Liver (tissue), 3 donors: Measurements from ENCODE around the gene SCGN.
A peak's percentile ranks its signal among the peaks of the same experiment; 100 is the strongest.

Source experiments
- FOXA1 ChIP-seq: IDR thresholded peaks from 2 replicates; pipeline ENCODE4 v1.6.1; 2016; ENCODE audit warnings: antibody characterized with exemption
- NR2F2 ChIP-seq: IDR thresholded peaks from 2 replicates; pipeline ENCODE4 v1.6.1; 2016; ENCODE audit warnings: antibody characterized with exemption
- SP1 ChIP-seq: IDR thresholded peaks from 2 replicates; pipeline ENCODE4 v1.6.1; 2018; ENCODE audit warnings: antibody characterized with exemption, mild to moderate bottlenecking
- YY1 ChIP-seq: IDR thresholded peaks from 2 replicates; pipeline ENCODE4 v1.6.1; 2016; ENCODE audit warnings: antibody characterized with exemption, mild to moderate bottlenecking
- TF ChIP-seq, protein P1 (sequence below): fragments of 150-350 bp; IDR thresholded peaks from 2 replicates; pipeline ENCODE4 v1.5.1; 2017; ENCODE audit warnings: improper control_type of control experiment, low read depth, low read length; ENCODE audit not compliant: missing input control
- TF ChIP-seq, protein P2 (sequence below): IDR thresholded peaks from 2 replicates; pipeline ENCODE4 v1.6.1; 2016; ENCODE audit warnings: antibody characterized with exemption
- donor health status: healthy.
- donor health status: healthy.

DNA sequence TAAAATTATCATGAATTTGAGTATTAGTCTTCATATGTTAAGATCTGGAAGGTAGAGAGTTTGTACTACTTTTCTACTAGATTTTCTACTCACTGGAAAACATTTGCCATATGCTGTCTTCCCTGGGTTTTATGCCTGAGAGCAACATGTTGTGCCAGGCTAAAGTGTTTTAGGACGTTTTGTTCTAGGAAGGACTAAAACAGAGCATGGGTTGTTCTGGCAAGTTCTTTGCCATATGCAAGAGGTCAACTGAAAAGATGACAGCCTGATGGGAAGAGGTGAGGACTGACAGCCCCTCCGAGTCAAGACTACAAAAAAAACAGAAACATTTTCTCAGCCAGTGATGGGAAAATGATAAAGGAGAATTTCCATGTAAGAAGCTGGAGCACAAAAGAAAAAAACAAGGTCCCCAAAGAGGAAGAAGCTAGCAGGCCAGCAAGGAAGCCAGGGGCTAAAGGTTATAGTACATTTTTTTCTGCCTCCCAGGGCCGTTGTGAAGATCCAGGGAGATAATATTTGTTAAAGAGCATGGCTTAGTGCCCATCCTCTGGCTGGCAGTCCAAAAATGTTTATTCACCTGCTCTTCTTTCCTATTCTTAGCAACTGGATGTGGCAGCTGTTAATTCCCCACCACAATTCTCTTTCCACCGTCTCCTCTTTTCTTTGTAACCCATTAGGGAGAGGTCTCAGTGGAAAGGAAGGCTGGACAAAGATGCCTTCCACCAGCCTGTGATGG is 7.8 kb downstream of the SCGN start:
- TF ChIP-seq, protein P1, sequence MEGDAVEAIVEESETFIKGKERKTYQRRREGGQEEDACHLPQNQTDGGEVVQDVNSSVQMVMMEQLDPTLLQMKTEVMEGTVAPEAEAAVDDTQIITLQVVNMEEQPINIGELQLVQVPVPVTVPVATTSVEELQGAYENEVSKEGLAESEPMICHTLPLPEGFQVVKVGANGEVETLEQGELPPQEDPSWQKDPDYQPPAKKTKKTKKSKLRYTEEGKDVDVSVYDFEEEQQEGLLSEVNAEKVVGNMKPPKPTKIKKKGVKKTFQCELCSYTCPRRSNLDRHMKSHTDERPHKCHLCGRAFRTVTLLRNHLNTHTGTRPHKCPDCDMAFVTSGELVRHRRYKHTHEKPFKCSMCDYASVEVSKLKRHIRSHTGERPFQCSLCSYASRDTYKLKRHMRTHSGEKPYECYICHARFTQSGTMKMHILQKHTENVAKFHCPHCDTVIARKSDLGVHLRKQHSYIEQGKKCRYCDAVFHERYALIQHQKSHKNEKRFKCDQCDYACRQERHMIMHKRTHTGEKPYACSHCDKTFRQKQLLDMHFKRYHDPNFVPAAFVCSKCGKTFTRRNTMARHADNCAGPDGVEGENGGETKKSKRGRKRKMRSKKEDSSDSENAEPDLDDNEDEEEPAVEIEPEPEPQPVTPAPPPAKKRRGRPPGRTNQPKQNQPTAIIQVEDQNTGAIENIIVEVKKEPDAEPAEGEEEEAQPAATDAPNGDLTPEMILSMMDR, result no peak
- peak; percentile 44 for TF ChIP-seq NR2F2
- TF ChIP-seq YY1, result no peak
- no peak for TF ChIP-seq FOXA1
- no peak for TF ChIP-seq SP1
- TF ChIP-seq, protein P2, sequence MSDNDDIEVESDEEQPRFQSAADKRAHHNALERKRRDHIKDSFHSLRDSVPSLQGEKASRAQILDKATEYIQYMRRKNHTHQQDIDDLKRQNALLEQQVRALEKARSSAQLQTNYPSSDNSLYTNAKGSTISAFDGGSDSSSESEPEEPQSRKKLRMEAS, result no peak
